H1 (cell line): ENCODE data around the gene KIAA1671. TPM values are rescaled to one million over a fixed set of nuclear protein-coding genes. Genes with fewer than 3 reads are reported as not detected.

Experiments used
- HDAC2 ChIP-seq, 2 experiments: fragments of 300-600 bp in 1 of 2; sonication (generic) in 1 of 2; IDR thresholded peaks; 2 replicates each; pipeline ENCODE4 v1.6.1; 2011 to 2012; ENCODE audit warnings: low read depth in 2 of 2, low read length in 2 of 2, mild to moderate bottlenecking in 2 of 2, moderate library complexity in 2 of 2, borderline replicate concordance in 1 of 2, inconsistent platforms in 1 of 2
- KDM1A ChIP-seq: fragments of 200-600, 300-600 bp; sonication (generic); IDR thresholded peaks from 2 replicates; pipeline ENCODE4 v1.7.1; 2016; ENCODE audit warnings: mild to moderate bottlenecking, low read length, borderline replicate concordance
- PHF8 ChIP-seq: fragments of 200-600 bp; sonication (generic); conservative IDR thresholded peaks from 2 replicates; pipeline ENCODE4 v1.7.1; 2012; ENCODE audit warnings: low read depth, mild to moderate bottlenecking, inconsistent platforms, low read length, moderate library complexity
- RAD21 ChIP-seq, 2 experiments: IDR thresholded peaks in 1 of 2; conservative IDR thresholded peaks in 1 of 2; 2 replicates each; pipeline ENCODE4 v1.6.1; 2011; ENCODE audit warnings: low read depth in 2 of 2, low read length in 2 of 2, improper control_type of control experiment in 1 of 2, inconsistent platforms in 1 of 2, mild to moderate bottlenecking in 1 of 2, moderate library complexity in 1 of 2
- RXRA ChIP-seq: IDR thresholded peaks from 2 replicates; pipeline ENCODE4 v1.6.1; 2011; ENCODE audit warnings: low read depth, mild to moderate bottlenecking, low read length, moderate library complexity; ENCODE audit not compliant: insufficient read depth
- SRF ChIP-seq: IDR thresholded peaks from 2 replicates; pipeline ENCODE4 v1.6.1; 2011; ENCODE audit warnings: mild to moderate bottlenecking, low read depth, low read length, moderate library complexity
- TBP ChIP-seq: IDR thresholded peaks from 2 replicates; pipeline ENCODE4 v1.6.1; 2011; ENCODE audit warnings: low read depth, low read length, improper control_type of control experiment
- polyA plus RNA-seq, 7 experiments: library from polyadenylated mRNA; depleted of rRNA in 3 of 7; stranded (reverse) in 5 of 7; unstranded in 2 of 7; fragments of >200 nt in 5 of 7; fragments of 200-250 nt in 2 of 7; gene quantifications; 1 replicate in 5 of 7; 2 replicates in 1 of 7; 4 replicates in 1 of 7; pipeline versions ENCODE4 v1.2.1 to v1.2.3, GENCODE V29; 2011 to 2013; ENCODE audit warnings: missing spikeins in 2 of 7, mixed read lengths in 2 of 7
- total RNA-seq: library from RNA; stranded (reverse); fragmentation: NEBNext Ultra II Directional; extraction: Animal tissue kit (Norgen Biotek cat#: 25700); gene quantifications from 2 replicates; pipeline ENCODE4 v1.2.1, GENCODE V29; 2021
- TF ChIP-seq, protein P1 (sequence below): fragments of 300-600 bp; sonication (generic); IDR thresholded peaks from 2 replicates; pipeline ENCODE4 v1.7.1; 2012; ENCODE audit warnings: low read length, moderate library complexity, mild to moderate bottlenecking, inconsistent platforms; ENCODE audit not compliant: insufficient replicate concordance

Gene KIAA1671
- total and polyA plus RNA-seq, 2 of the 8 experiments (the other 6 are each of a cell fraction or from before 2014, with no cell fraction given): 6.4 to 23.9 TPM

DNA sequence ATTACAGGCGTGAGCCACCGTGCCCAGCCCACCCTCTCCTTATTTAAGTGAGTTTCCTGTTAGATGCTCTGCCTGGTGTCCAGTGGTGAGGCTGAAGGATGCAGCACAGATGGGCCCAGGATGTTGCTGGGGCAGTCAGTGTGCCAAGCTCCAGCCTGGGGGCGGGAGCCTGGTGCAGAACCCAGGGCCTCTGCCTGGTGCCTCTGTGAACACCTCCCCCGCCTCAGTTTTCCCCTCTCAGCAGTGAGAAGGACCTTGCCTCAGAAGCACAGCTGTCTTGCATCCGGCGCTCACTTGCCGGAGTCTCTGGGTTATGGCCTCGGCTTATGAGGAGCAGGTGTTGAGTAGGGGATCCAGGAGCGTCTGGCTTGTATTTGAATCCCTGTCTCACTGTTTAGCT lies 116.2 kb downstream of the KIAA1671 start (continued):
- TF ChIP-seq HDAC2 (IDR thresholded peaks at IDR 0.05; ENCODE audit: borderline replicate concordance in 1 of 2, low read depth in 2 of 2, low read length in 2 of 2) (no peak), RAD21 (IDR thresholded peaks at IDR 0.05 in 1 of 2, conservative IDR thresholded peaks at IDR 0.05 in 1 of 2; ENCODE audit: low read depth in 2 of 2, low read length in 2 of 2) (no peak), SRF (no peak), RXRA (no peak), TBP (no peak), PHF8 (no peak), KDM1A (no peak)
- TF ChIP-seq, protein P1, sequence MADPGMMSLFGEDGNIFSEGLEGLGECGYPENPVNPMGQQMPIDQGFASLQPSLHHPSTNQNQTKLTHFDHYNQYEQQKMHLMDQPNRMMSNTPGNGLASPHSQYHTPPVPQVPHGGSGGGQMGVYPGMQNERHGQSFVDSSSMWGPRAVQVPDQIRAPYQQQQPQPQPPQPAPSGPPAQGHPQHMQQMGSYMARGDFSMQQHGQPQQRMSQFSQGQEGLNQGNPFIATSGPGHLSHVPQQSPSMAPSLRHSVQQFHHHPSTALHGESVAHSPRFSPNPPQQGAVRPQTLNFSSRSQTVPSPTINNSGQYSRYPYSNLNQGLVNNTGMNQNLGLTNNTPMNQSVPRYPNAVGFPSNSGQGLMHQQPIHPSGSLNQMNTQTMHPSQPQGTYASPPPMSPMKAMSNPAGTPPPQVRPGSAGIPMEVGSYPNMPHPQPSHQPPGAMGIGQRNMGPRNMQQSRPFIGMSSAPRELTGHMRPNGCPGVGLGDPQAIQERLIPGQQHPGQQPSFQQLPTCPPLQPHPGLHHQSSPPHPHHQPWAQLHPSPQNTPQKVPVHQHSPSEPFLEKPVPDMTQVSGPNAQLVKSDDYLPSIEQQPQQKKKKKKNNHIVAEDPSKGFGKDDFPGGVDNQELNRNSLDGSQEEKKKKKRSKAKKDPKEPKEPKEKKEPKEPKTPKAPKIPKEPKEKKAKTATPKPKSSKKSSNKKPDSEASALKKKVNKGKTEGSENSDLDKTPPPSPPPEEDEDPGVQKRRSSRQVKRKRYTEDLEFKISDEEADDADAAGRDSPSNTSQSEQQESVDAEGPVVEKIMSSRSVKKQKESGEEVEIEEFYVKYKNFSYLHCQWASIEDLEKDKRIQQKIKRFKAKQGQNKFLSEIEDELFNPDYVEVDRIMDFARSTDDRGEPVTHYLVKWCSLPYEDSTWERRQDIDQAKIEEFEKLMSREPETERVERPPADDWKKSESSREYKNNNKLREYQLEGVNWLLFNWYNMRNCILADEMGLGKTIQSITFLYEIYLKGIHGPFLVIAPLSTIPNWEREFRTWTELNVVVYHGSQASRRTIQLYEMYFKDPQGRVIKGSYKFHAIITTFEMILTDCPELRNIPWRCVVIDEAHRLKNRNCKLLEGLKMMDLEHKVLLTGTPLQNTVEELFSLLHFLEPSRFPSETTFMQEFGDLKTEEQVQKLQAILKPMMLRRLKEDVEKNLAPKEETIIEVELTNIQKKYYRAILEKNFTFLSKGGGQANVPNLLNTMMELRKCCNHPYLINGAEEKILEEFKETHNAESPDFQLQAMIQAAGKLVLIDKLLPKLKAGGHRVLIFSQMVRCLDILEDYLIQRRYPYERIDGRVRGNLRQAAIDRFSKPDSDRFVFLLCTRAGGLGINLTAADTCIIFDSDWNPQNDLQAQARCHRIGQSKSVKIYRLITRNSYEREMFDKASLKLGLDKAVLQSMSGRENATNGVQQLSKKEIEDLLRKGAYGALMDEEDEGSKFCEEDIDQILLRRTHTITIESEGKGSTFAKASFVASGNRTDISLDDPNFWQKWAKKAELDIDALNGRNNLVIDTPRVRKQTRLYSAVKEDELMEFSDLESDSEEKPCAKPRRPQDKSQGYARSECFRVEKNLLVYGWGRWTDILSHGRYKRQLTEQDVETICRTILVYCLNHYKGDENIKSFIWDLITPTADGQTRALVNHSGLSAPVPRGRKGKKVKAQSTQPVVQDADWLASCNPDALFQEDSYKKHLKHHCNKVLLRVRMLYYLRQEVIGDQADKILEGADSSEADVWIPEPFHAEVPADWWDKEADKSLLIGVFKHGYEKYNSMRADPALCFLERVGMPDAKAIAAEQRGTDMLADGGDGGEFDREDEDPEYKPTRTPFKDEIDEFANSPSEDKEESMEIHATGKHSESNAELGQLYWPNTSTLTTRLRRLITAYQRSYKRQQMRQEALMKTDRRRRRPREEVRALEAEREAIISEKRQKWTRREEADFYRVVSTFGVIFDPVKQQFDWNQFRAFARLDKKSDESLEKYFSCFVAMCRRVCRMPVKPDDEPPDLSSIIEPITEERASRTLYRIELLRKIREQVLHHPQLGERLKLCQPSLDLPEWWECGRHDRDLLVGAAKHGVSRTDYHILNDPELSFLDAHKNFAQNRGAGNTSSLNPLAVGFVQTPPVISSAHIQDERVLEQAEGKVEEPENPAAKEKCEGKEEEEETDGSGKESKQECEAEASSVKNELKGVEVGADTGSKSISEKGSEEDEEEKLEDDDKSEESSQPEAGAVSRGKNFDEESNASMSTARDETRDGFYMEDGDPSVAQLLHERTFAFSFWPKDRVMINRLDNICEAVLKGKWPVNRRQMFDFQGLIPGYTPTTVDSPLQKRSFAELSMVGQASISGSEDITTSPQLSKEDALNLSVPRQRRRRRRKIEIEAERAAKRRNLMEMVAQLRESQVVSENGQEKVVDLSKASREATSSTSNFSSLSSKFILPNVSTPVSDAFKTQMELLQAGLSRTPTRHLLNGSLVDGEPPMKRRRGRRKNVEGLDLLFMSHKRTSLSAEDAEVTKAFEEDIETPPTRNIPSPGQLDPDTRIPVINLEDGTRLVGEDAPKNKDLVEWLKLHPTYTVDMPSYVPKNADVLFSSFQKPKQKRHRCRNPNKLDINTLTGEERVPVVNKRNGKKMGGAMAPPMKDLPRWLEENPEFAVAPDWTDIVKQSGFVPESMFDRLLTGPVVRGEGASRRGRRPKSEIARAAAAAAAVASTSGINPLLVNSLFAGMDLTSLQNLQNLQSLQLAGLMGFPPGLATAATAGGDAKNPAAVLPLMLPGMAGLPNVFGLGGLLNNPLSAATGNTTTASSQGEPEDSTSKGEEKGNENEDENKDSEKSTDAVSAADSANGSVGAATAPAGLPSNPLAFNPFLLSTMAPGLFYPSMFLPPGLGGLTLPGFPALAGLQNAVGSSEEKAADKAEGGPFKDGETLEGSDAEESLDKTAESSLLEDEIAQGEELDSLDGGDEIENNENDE: no peak
